ENCODE results near the gene ARFGAP3.

ARFGAP3 gene

GRCh38 chr22:42862045-42862734 is 5.1 kb upstream of the ARFGAP3 start:
- DNase-seq (ENCODE audit: low spot score) = no peak

GRCh38 chr22:42860968-42861367 is 3.9 kb upstream of the ARFGAP3 start:
- no peak for DNase-seq (ENCODE audit: low spot score)

- no peak for DNase-seq (ENCODE audit: low spot score)
Measured at GRCh38 chr22:42857845-42858481, 890 bp upstream of the ARFGAP3 start.

GRCh38 chr22:42856179-42856864 is 751 bp downstream of the ARFGAP3 start:
- DNase-seq (ENCODE audit: low spot score) = peak; percentile 14

GRCh38 chr22:42855721-42856120 is 1.4 kb downstream of the ARFGAP3 start:
- no peak for DNase-seq (ENCODE audit: low spot score)

- no peak for DNase-seq (ENCODE audit: low spot score)
Measured at GRCh38 chr22:42855211-42855610, 1.9 kb downstream of the ARFGAP3 start.

- DNase-seq (ENCODE audit: low spot score) = no peak
Measured at GRCh38 chr22:42848941-42849550, 8.0 kb downstream of the ARFGAP3 start.

- DNase-seq (ENCODE audit: low spot score) = no peak
Measured at GRCh38 chr22:42847110-42847509, 10.0 kb downstream of the ARFGAP3 start.

- no peak for DNase-seq (ENCODE audit: low spot score)
Measured at GRCh38 chr22:42844756-42845155, 12.3 kb downstream of the ARFGAP3 start.

- no peak for DNase-seq (ENCODE audit: low spot score)
Measured at GRCh38 chr22:42842658-42843370, 14.3 kb downstream of the ARFGAP3 start.

GRCh38 chr22:42841444-42841843 is 15.6 kb downstream of the ARFGAP3 start:
- DNase-seq (ENCODE audit: low spot score) = no peak

GRCh38 chr22:42837556-42837955 is 19.5 kb downstream of the ARFGAP3 start:
- no peak for DNase-seq (ENCODE audit: low spot score)

- no peak for DNase-seq (ENCODE audit: low spot score)
Measured at GRCh38 chr22:42836026-42836425, 21.0 kb downstream of the ARFGAP3 start.

GRCh38 chr22:42834177-42834949 is 22.7 kb downstream of the ARFGAP3 start:
- DNase-seq (ENCODE audit: low spot score) = no peak

- no peak for DNase-seq (ENCODE audit: low spot score)
Measured at GRCh38 chr22:42833104-42833503, 24.0 kb downstream of the ARFGAP3 start.

- no peak for DNase-seq (ENCODE audit: low spot score)
Measured at GRCh38 chr22:42831712-42832111, 25.4 kb downstream of the ARFGAP3 start.

GRCh38 chr22:42830161-42830560 is 26.9 kb downstream of the ARFGAP3 start:
- DNase-seq (ENCODE audit: low spot score) = no peak

- no peak for DNase-seq (ENCODE audit: low spot score)
Measured at GRCh38 chr22:42829302-42829701, 27.8 kb downstream of the ARFGAP3 start.

GRCh38 chr22:42825796-42826195 is 31.3 kb downstream of the ARFGAP3 start:
- no peak for DNase-seq (ENCODE audit: low spot score)

- no peak for DNase-seq (ENCODE audit: low spot score)
Measured at GRCh38 chr22:42821386-42821785, 35.7 kb downstream of the ARFGAP3 start.

- DNase-seq (ENCODE audit: low spot score) = peak; percentile 55
Measured at GRCh38 chr22:42820045-42820763, 36.9 kb downstream of the ARFGAP3 start.

Measured in hematopoietic multipotent progenitor cell treated with erythropoietin and hydrocortisone succinate and interleukin-3 and kit ligand, for 15 days (in vitro differentiated cells).